Suprapubic skin (tissue), 4 donors: ENCODE data around the gene RUNX1.

ENCODE experiments used
- CTCF ChIP-seq, 2 donors: fragments of 200-600 bp in 1 of 2; fragments of 450-650 bp in 1 of 2; sonication (generic) in 1 of 2; IDR thresholded peaks; one replicate each; pipeline ENCODE4 v1.5.1; 2016 to 2019; ENCODE audit warnings: antibody characterized with exemption in 2 of 2, mild to moderate bottlenecking in 1 of 2, moderate library complexity in 1 of 2
- EP300 ChIP-seq: sonication (generic); formaldehyde crosslinking; IDR thresholded peaks from one replicate; pipeline ENCODE4 v1.6.1; 2017; ENCODE audit warnings: antibody characterized with exemption
- POLR2A ChIP-seq, 2 donors: fragments of 450-650 bp; IDR thresholded peaks; one replicate each; pipeline ENCODE4 v1.6.1; 2017; ENCODE audit warnings: antibody characterized with exemption in 2 of 2, mild to moderate bottlenecking in 2 of 2, moderate library complexity in 2 of 2
- POLR2AphosphoS5 ChIP-seq, 3 donors: sonication (generic); formaldehyde crosslinking; IDR thresholded peaks; one replicate each; pipeline ENCODE4 v1.6.1; 2017; ENCODE audit warnings: antibody characterized with exemption in 3 of 3

DNA sequence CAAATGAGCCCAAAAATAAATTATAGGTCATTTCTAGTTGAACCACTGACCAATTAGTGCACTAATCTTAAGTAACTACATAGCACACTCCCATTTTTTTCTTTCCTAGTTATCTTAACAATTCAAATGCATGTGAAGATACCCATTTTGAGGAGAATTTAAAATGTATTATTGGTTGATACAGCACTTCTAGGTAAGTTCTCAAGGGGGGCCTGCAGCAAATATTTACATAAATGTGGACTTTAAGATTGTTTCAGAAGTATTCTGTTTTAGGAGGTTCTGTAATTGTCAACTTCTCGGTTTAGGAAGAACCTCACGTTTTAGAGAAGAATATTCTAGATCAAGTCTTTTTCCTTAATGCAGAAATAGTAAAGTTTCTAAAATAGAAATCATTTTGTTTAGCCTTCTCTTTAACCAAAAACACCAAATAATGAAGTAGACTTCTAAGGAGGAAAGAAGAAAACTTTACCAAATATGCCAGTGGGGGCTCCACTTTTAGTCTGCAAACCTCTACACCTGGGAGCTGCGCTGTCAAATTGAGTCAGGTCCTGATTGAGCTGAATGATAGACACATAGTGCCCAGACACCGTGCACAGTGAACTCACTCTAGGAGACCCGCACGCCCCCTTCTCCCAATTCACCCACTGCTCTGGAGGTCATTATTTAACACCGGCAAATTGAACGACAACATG, 144.4 kb downstream of the RUNX1 start:
- no peak for TF ChIP-seq CTCF (IDR thresholded peaks at IDR 0.05)
- TF ChIP-seq POLR2AphosphoS5 (IDR thresholded peaks at IDR 0.05), result no peak
- no peak for TF ChIP-seq POLR2A (IDR thresholded peaks at IDR 0.05)
- no peak for TF ChIP-seq EP300
